Smooth muscle cell (in vitro differentiated cells): ENCODE data around the gene BPIFB4. TPM values are rescaled to one million over a fixed set of nuclear protein-coding genes. Genes with fewer than 3 reads are reported as not detected.

Experiments used
- DNase-seq: peaks from one replicate; lab custom pipeline; 2025; ENCODE audit not compliant: unreplicated experiment; lab: John Stamatoyannopoulos, UW
- H2AFZ ChIP-seq: fragments of 200-600 bp; sonication (generic); 2 replicates; pipeline ENCODE4 v1.6.0; 2016; ENCODE audit warnings: antibody characterized with exemption, low read depth, mild to moderate bottlenecking
- H3F3A ChIP-seq: fragments of 200-600 bp; sonication (generic); 2 replicates; pipeline ENCODE4 v1.6.0; 2017; ENCODE audit warnings: antibody characterized with exemption, low read depth
- H3K27ac ChIP-seq: fragments of 200-600 bp; sonication (generic); 2 replicates; pipeline ENCODE4 v1.5.1; 2016; ENCODE audit warnings: low read depth, mild to moderate bottlenecking
- H3K27me3 ChIP-seq: fragments of 200-600 bp; sonication (generic); 2 replicates; pipeline ENCODE4 v1.6.1; 2016; ENCODE audit warnings: low read depth, mild to moderate bottlenecking
- H3K36me3 ChIP-seq: fragments of 200-600 bp; sonication (generic); 2 replicates; pipeline ENCODE4 v1.5.1; 2016; ENCODE audit warnings: low read depth
- H3K4me1 ChIP-seq: fragments of 200-600 bp; sonication (generic); 2 replicates; pipeline ENCODE4 v1.5.1; 2016; ENCODE audit warnings: low read depth
- H3K4me2 ChIP-seq: fragments of 200-600 bp; sonication (generic); 2 replicates; pipeline ENCODE4 v1.6.0; 2016; ENCODE audit warnings: mild to moderate bottlenecking
- H3K4me3 ChIP-seq: fragments of 200-600 bp; sonication (generic); 2 replicates; pipeline ENCODE4 v1.5.1; 2016; ENCODE audit warnings: mild to moderate bottlenecking
- H3K79me2 ChIP-seq: fragments of 200-600 bp; sonication (generic); 2 replicates; pipeline ENCODE4 v1.6.0; 2016; ENCODE audit warnings: low read depth, mild to moderate bottlenecking
- H3K9ac ChIP-seq: fragments of 200-600 bp; sonication (generic); 2 replicates; pipeline ENCODE4 v1.6.0; 2016; ENCODE audit warnings: low read depth
- H3K9me3 ChIP-seq: fragments of 200-600 bp; sonication (generic); replicated peaks from 2 replicates; pipeline ENCODE4 v1.5.1; 2016; ENCODE audit warnings: low read depth
- H4K20me1 ChIP-seq: fragments of 200-600 bp; sonication (generic); 2 replicates; pipeline ENCODE4 v1.6.0; 2016; ENCODE audit warnings: low read depth
- WGBS: methylation state at CpG from one replicate; pipeline ENCODE4 v1.1.7; 2016; ENCODE audit warnings: low lambda C conversion rate; 5-methylcytosine and 5-hydroxymethylcytosine counted together
- polyA plus RNA-seq: library from polyadenylated mRNA; unstranded; fragments of >200 nt; fragmentation: Nextera tagmentation; extraction: Ambion mirVana; gene quantifications from 2 replicates; pipeline ENCODE4 v1.2.1, GENCODE V29; 2016
- total RNA-seq: library from RNA; depleted of rRNA; stranded (reverse); fragments of >200 nt; gene quantifications from 2 replicates; pipeline ENCODE4 v1.2.3, GENCODE V29; 2014
- TF ChIP-seq, protein P1 (sequence below): fragments of 200-600 bp; sonication (generic); IDR thresholded peaks from 2 replicates; pipeline ENCODE4 v1.5.1; 2017; ENCODE audit warnings: borderline replicate concordance, mild to moderate bottlenecking, antibody characterized with exemption; ENCODE audit not compliant: insufficient read depth, poor library complexity, severe bottlenecking

Gene BPIFB4
- total and polyA plus RNA-seq, 2 experiments from 2014 or later: not detected

DNA sequence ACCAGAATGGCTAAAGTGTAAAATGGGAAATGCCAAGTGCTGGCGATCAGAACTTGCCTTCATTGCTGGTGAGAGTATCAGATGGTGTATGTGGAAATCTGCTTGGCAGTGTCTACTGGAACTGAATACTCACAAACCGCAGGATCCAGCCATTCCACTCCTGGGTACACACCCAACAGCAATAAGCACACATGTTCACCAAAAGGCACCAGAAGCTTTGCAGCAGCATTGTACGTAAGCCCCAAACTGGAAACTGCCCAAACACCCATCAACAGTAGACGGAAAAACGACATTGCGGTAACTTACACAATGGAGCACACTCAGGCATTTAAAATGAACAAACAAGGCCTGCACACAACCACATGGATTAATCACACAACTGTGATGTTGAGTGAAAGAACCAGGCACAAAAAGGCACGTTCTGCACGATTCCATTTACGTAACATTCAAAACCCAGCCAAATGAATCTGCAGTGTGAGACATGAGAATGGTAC is 51.2 kb downstream of the BPIFB4 start:
- H3K9me3 ChIP-seq: no peaks in the 10 kb centered on the region
- TF ChIP-seq, protein P1, sequence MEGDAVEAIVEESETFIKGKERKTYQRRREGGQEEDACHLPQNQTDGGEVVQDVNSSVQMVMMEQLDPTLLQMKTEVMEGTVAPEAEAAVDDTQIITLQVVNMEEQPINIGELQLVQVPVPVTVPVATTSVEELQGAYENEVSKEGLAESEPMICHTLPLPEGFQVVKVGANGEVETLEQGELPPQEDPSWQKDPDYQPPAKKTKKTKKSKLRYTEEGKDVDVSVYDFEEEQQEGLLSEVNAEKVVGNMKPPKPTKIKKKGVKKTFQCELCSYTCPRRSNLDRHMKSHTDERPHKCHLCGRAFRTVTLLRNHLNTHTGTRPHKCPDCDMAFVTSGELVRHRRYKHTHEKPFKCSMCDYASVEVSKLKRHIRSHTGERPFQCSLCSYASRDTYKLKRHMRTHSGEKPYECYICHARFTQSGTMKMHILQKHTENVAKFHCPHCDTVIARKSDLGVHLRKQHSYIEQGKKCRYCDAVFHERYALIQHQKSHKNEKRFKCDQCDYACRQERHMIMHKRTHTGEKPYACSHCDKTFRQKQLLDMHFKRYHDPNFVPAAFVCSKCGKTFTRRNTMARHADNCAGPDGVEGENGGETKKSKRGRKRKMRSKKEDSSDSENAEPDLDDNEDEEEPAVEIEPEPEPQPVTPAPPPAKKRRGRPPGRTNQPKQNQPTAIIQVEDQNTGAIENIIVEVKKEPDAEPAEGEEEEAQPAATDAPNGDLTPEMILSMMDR: no peak

DNA sequence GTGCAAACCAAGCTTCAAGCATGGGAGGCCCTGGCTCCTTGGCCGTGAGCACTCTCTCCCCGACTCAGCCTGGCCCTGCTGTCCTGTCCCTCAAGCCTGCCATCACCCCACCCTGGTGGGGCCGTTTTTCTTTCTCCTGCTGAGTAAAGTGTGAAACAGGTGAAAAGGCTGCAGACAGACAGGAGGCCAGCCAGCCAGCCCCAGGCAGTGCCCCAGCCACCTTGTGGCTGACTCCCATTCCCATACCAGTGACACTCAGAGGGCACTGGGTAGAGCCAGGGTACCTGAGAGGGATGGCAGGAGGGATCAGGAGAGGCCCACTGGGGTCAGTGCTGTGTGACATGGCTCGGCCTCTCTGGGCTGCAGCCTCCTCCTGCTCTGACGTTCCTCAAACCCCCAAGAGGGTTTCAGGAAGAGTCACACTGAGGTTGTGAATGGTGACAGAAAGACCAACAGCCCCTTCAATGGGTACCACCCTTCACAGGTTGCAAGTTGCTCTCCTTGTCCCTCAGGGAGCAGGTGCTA is 52.6 kb downstream of the BPIFB4 start:
- DNase-seq: no peak
- 81% methylated on average over 5 of the region's 5 CpGs for WGBS
- Histone ChIP-seq H3K4me3 (no peak overlapping the region), H3F3A (no peaks in the 10 kb centered on the region), H2AFZ (no peak overlapping the region), H3K9ac (no peak overlapping the region), H3K9me3 (no peaks in the 10 kb centered on the region), H3K4me1 (no peaks in the 10 kb centered on the region), H3K36me3 (no peaks in the 10 kb centered on the region), H4K20me1 (no peaks in the 10 kb centered on the region), H3K4me2 (no peak overlapping the region), H3K27me3 (no peaks in the 10 kb centered on the region), H3K79me2 (no peaks in the 10 kb centered on the region), H3K27ac (no peak overlapping the region)
- TF ChIP-seq, protein P1: no peak

More for the DNA sequence above, 51.2 kb downstream of the BPIFB4 start:
- Histone ChIP-seq H3K9ac (no peak overlapping the region), H4K20me1 (no peaks in the 10 kb centered on the region), H3K27ac (no peak overlapping the region), H3K4me1 (no peaks in the 10 kb centered on the region), H2AFZ (no peak overlapping the region), H3K4me2 (no peak overlapping the region), H3K36me3 (no peaks in the 10 kb centered on the region), H3K4me3 (no peak overlapping the region), H3K79me2 (no peaks in the 10 kb centered on the region), H3F3A (no peaks in the 10 kb centered on the region), H3K27me3 (peaks cover 5% of the 10 kb centered on the region)
- WGBS: 95% methylated on average over 9 of the region's 9 CpGs
- DNase-seq: no peak

DNA sequence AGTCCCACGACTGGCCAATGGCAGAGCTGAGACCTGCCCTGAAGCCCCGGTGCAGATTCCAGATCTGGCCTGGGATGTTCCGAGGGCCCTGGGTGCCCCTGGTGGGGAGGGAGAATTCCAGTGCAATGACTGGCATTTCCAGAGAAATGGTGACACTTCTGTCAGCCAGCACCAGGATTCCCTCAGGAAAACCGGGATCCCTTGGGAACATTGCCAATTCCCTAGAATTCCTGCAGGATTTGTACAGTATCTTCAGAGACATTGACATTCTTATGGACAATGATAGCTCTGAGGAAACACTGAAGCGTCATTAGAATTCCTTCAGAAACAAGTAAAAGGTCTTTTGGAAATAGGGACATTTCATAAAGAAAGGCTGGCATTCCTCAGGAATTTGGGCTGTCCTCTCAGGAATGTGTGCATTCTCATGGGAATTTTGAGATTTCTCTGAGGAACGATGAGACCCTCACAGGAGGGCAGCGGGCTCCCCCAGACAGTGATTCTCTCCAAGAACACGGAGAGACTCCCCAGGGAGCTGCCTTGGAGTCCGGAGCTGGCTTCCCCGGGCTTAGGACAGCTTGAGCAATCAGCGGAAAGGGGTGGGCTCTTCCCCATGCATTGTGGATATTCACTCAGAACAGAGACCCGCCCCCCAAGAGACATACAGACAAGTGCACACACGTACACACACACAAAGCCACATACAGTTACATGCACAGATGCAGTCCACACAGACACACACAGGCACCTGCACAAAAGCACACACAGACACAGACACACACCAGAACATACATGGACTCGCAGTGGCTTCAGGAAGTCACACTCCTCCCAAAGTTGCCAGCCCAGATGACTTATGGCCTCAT is 53.3 kb downstream of the BPIFB4 start:
- Histone ChIP-seq H4K20me1 (no peaks in the 10 kb centered on the region), H3K4me3 (no peak overlapping the region), H3F3A (no peaks in the 10 kb centered on the region), H3K27ac (no peak overlapping the region), H3K79me2 (no peaks in the 10 kb centered on the region), H3K36me3 (no peaks in the 10 kb centered on the region), H3K9me3 (no peaks in the 10 kb centered on the region), H3K4me2 (no peak overlapping the region), H2AFZ (no peak overlapping the region), H3K27me3 (no peaks in the 10 kb centered on the region), H3K9ac (no peak overlapping the region), H3K4me1 (no peaks in the 10 kb centered on the region)
- WGBS: 54% methylated on average over 14 of the region's 14 CpGs
- no peak for DNase-seq
- TF ChIP-seq, protein P1: no peak
